SK-N-SH (cell line): ENCODE results near the gene TPH2. TPM values are rescaled to one million over a fixed set of nuclear protein-coding genes. Genes with fewer than 3 reads are reported as not detected.

ENCODE experiments used
- CTCF ChIA-PET: fragments of 300-600, 350-600 bp; formaldehyde crosslinking; extraction: SDS; loops from one replicate; lab custom pipeline; 2021; lab: Yijun Ruan, JAX
- POLR2A ChIA-PET: fragments of 350-600 bp; sonication (Branson Sonifier 250); formaldehyde crosslinking; extraction: SDS; loops from one replicate; lab custom pipeline; 2020; ENCODE audit warnings: antibody characterized with exemption, inconsistent platforms; lab: Yijun Ruan, JAX
- DNase-seq: peaks from one replicate; pipeline ENCODE4 v3.0.0; 2012
- H2AFZ ChIP-seq: fragments of 200-600 bp; sonication (generic); 2 replicates; pipeline ENCODE4 v1.8.1; 2016; ENCODE audit warnings: antibody characterized with exemption, mild to moderate bottlenecking, low read depth
- H3F3A ChIP-seq: fragments of 200-600 bp; sonication (generic); replicated peaks from 2 replicates; pipeline ENCODE3; 2016; ENCODE audit warnings: antibody characterized with exemption, mild to moderate bottlenecking; ENCODE audit not compliant: insufficient read depth
- H3K27ac ChIP-seq, 2 experiments: fragments of 200-500 bp in 1 of 2; fragments of 200-600 bp in 1 of 2; sonication (Bioruptor generic) in 1 of 2; sonication (generic), shearing (Covaris generic) in 1 of 2; 2 replicates each; pipeline versions ENCODE4 v1.5.1 to v1.6.1; 2014 to 2016; ENCODE audit warnings: low read depth in 2 of 2, inconsistent platforms in 1 of 2, low read length in 1 of 2, mild to moderate bottlenecking in 1 of 2, mixed read lengths in 1 of 2
- H3K27me3 ChIP-seq: fragments of 200-600 bp; sonication (generic), shearing (Covaris generic); 2 replicates; pipeline ENCODE4 v1.6.1; 2016; ENCODE audit warnings: mixed run types; ENCODE audit not compliant: insufficient read depth
- H3K36me3 ChIP-seq, 2 experiments: fragments of 200-500 bp in 1 of 2; fragments of 200-600 bp in 1 of 2; sonication (Bioruptor generic) in 1 of 2; sonication (generic) in 1 of 2; replicated peaks in 1 of 2; 2 replicates each; pipeline versions ENCODE3 to v1.5.1; 2014 to 2016; ENCODE audit warnings: low read length in 1 of 2, mild to moderate bottlenecking in 1 of 2; ENCODE audit not compliant: insufficient read depth in 2 of 2, control insufficient read depth in 1 of 2
- H3K4me1 ChIP-seq, 2 experiments: fragments of 200-500 bp in 1 of 2; fragments of 200-600 bp in 1 of 2; sonication (Bioruptor generic) in 1 of 2; sonication (generic), shearing (Covaris generic) in 1 of 2; 2 replicates each; pipeline versions ENCODE4 v1.5.1 to v1.6.1; 2014 to 2016; ENCODE audit warnings: low read depth in 1 of 2, low read length in 1 of 2, mixed run types in 1 of 2; ENCODE audit not compliant: insufficient read depth in 2 of 2, control insufficient read depth in 1 of 2
- H3K4me2 ChIP-seq: fragments of 200-600 bp; sonication (generic), shearing (Covaris generic); 2 replicates; pipeline ENCODE4 v1.6.1; 2017; ENCODE audit warnings: mixed run types
- H3K4me3 ChIP-seq, 2 experiments: fragments of 200-500 bp in 1 of 2; fragments of 200-600 bp in 1 of 2; sonication (Bioruptor generic) in 1 of 2; sonication (generic), shearing (Covaris generic) in 1 of 2; 2 replicates each; pipeline versions ENCODE4 v1.5.1 to v1.8.1; 2014 to 2016; ENCODE audit warnings: low read depth in 2 of 2, inconsistent platforms in 1 of 2, low read length in 1 of 2, mild to moderate bottlenecking in 1 of 2, mixed read lengths in 1 of 2, moderate library complexity in 1 of 2
- H3K79me2 ChIP-seq: fragments of 200-600 bp; sonication (generic); 2 replicates; pipeline ENCODE4 v1.8.1; 2017; ENCODE audit warnings: mild to moderate bottlenecking; ENCODE audit not compliant: insufficient read depth
- H3K9ac ChIP-seq: fragments of 200-600 bp; sonication (generic); 2 replicates; pipeline ENCODE4 v1.6.1; 2017; ENCODE audit warnings: mixed run types
- H3K9me2 ChIP-seq: fragments of 200-600 bp; sonication (generic); 2 replicates; pipeline ENCODE4 v1.6.1; 2017; ENCODE audit warnings: mixed run types
- H3K9me3 ChIP-seq: fragments of 200-600 bp; sonication (generic); 2 replicates; pipeline ENCODE4 v1.6.1; 2017; ENCODE audit warnings: mixed run types, mild to moderate bottlenecking, moderate library complexity
- H4K20me1 ChIP-seq: fragments of 200-600 bp; sonication (generic); 2 replicates; pipeline ENCODE4 v1.6.1; 2017; ENCODE audit warnings: mild to moderate bottlenecking, mixed run types; ENCODE audit not compliant: insufficient read depth
- CTCF ChIP-seq: fragments of 200-600 bp; sonication (generic); IDR thresholded peaks from 2 replicates; pipeline ENCODE4 v1.6.1; 2017; ENCODE audit warnings: antibody characterized with exemption, mild to moderate bottlenecking, moderate library complexity
- EP300 ChIP-seq, 2 experiments: IDR thresholded peaks; 2 replicates each; pipeline versions ENCODE4 v1.4.0 to v1.6.1; 2012; ENCODE audit warnings: borderline replicate concordance in 1 of 2, low read depth in 1 of 2, low read length in 1 of 2
- EZH2phosphoT487 ChIP-seq: fragments of 200-600 bp; sonication (generic); IDR thresholded peaks from 2 replicates; pipeline ENCODE4 v1.6.1; 2017; ENCODE audit warnings: low read depth, mixed run types, mild to moderate bottlenecking, antibody characterized with exemption, moderate library complexity, borderline replicate concordance
- FOSL2 ChIP-seq: IDR thresholded peaks from 2 replicates; pipeline ENCODE4 v1.4.0; 2012; ENCODE audit warnings: low read depth, mild to moderate bottlenecking, moderate library complexity, borderline replicate concordance
- FOXJ3 ChIP-seq: sonication (generic); formaldehyde crosslinking; IDR thresholded peaks from 2 replicates; pipeline ENCODE4 v1.5.1; 2020; ENCODE audit warnings: mild to moderate bottlenecking, missing genetic modification reagents
- FOXM1 ChIP-seq: IDR thresholded peaks from 2 replicates; pipeline ENCODE4 v1.4.0; 2012; ENCODE audit warnings: low read depth, mild to moderate bottlenecking
- MEF2A ChIP-seq: IDR thresholded peaks from 2 replicates; pipeline ENCODE4 v1.4.0; 2012; ENCODE audit warnings: low read depth, borderline replicate concordance
- RAD21 ChIP-seq: IDR thresholded peaks from 2 replicates; pipeline ENCODE4 v1.6.1; 2012; ENCODE audit warnings: mild to moderate bottlenecking, low read length
- RFX5 ChIP-seq: IDR thresholded peaks from 2 replicates; pipeline ENCODE4 v1.6.1; 2012; ENCODE audit warnings: mild to moderate bottlenecking, improper control_type of control experiment, low read length
- SIN3A ChIP-seq: IDR thresholded peaks from 2 replicates; pipeline ENCODE4 v1.6.1; 2012; ENCODE audit warnings: low read depth, mild to moderate bottlenecking, low read length, moderate library complexity, borderline replicate concordance
- TAF1 ChIP-seq: IDR thresholded peaks from 2 replicates; pipeline ENCODE4 v1.6.1; 2012; ENCODE audit warnings: low read depth, mild to moderate bottlenecking, low read length, moderate library complexity, borderline replicate concordance
- TCF12 ChIP-seq: IDR thresholded peaks from 2 replicates; pipeline ENCODE4 v1.4.0; 2012
- TEAD4 ChIP-seq: IDR thresholded peaks from 2 replicates; pipeline ENCODE4 v1.4.0; 2012; ENCODE audit warnings: mild to moderate bottlenecking, borderline replicate concordance; ENCODE audit not compliant: insufficient read depth
- WGBS: methylation state at CpG from one replicate; pipeline ENCODE4 v1.1.6; 2017; ENCODE audit warnings: low lambda C conversion rate; 5-methylcytosine and 5-hydroxymethylcytosine counted together
- polyA plus RNA-seq, 3 experiments: library from polyadenylated mRNA; depleted of rRNA; stranded (reverse); fragments of >200 nt; gene quantifications; 2 replicates each; pipeline ENCODE4 v1.2.3, GENCODE V29; 2012
- TF ChIP-seq, protein P1 (sequence below): IDR thresholded peaks from 2 replicates; pipeline ENCODE4 v1.6.1; 2012; ENCODE audit warnings: mild to moderate bottlenecking, low read depth, low read length, moderate library complexity
- TF ChIP-seq, protein P2 (sequence below): IDR thresholded peaks from 2 replicates; pipeline ENCODE4; 2012
- TF ChIP-seq, protein P3 (sequence below): IDR thresholded peaks from 2 replicates; pipeline ENCODE4 v1.4.0; 2012; ENCODE audit warnings: low read depth, borderline replicate concordance

The TPH2 gene
- polyA plus RNA-seq, 1 of the 3 experiments (the other 2 are of a cell fraction): not detected

DNA sequence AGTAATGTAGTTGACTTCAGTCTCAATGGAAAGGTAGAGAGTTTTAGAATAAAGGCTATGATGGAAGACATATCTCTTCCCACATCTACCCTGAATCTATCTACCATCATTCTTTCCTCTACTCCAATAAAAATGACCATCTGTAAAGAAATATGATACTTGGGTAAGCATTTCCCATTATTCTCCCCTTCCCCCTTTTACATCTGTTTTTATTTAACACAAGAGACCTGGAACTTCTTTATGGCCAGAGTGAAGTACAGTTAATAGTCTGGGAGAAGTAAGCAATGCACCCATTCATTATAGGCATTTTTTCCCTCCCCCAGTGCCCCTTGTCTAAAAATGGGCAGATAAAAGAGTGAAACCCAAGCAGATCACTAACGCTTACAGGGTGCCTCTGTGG is 6.5 kb downstream of the TPH2 start:
- no peak for TF ChIP-seq CTCF
- TF ChIP-seq TCF12: peak; percentile 54
- Histone ChIP-seq H3K4me1 (peaks cover 0 to 17% of the 10 kb centered on the region in 2 experiments; a peak in 2 of 4 replicates), H3K27me3 (no peaks in the 10 kb centered on the region), H3K4me2 (no peak overlapping the region), H4K20me1 (no peaks in the 10 kb centered on the region), H3K9me3 (no peaks in the 10 kb centered on the region), H3F3A (no peaks in the 10 kb centered on the region), H3K27ac (no peak overlapping the region), H3K4me3 (no peak overlapping the region), H3K36me3 (no peaks in the 10 kb centered on the region), H3K9me2 (no peaks in the 10 kb centered on the region), H2AFZ (no peak overlapping the region), H3K79me2 (no peaks in the 10 kb centered on the region), H3K9ac (no peak overlapping the region)
- POLR2A ChIA-PET: no interaction called here
- WGBS: 50% methylated on average over 1 of the region's 1 CpG
- CTCF ChIA-PET: no interaction called here
- DNase-seq: no peak

DNA sequence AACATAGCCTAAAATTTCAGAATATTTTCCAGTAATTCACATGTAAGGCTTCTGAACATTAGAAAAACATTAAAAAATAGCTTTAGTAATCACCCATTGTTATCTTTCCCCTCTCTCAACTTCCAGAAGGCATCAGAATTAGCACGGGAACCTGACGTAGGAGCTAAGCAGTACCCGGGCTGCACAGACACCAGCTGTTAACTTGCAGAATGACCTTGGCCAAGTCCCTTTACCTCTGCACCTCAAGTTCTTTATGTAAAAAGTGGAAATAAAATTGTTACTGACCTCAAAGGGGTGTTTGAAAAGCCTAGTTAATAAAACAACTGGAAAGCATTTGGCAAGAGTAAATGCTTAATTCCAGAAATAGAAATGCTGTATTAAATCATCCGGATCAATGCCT is 7.2 kb downstream of the TPH2 start:
- H2AFZ ChIP-seq: no peak overlapping the region
- DNase-seq: no peak
- WGBS: 70% methylated on average over 4 of the region's 4 CpGs
- no peaks in the 10 kb centered on the region for H4K20me1 ChIP-seq
- H3K27ac ChIP-seq: no peak overlapping the region
- CTCF ChIA-PET: no interaction called here
- no peak overlapping the region for H3K4me2 ChIP-seq
- no peak overlapping the region for H3K9ac ChIP-seq
- POLR2A ChIA-PET: no interaction called here
- H3K27me3 ChIP-seq: no peaks in the 10 kb centered on the region
- no peaks in the 10 kb centered on the region for H3K9me2 ChIP-seq
- no peaks in the 10 kb centered on the region for H3K9me3 ChIP-seq
- H3K4me3 ChIP-seq: no peak overlapping the region
- H3K4me1 ChIP-seq: peaks cover 0 to 17% of the 10 kb centered on the region in 2 experiments; a peak in 2 of 4 replicates
- H3K36me3 ChIP-seq: no peaks in the 10 kb centered on the region
- no peaks in the 10 kb centered on the region for H3F3A ChIP-seq
- no peaks in the 10 kb centered on the region for H3K79me2 ChIP-seq
- TF ChIP-seq TEAD4 (no peak), FOXJ3 (no peak), MEF2A (no peak), EZH2phosphoT487 (no peak), TCF12 (no peak), SIN3A (no peak), EP300 (IDR thresholded peaks at IDR 0.05; ENCODE audit: borderline replicate concordance in 1 of 2, low read depth in 1 of 2, low read length in 1 of 2) (no peak), FOSL2 (no peak), RAD21 (no peak), CTCF (no peak), FOXM1 (no peak), RFX5 (no peak), TAF1 (no peak)
- TF ChIP-seq, protein P1, sequence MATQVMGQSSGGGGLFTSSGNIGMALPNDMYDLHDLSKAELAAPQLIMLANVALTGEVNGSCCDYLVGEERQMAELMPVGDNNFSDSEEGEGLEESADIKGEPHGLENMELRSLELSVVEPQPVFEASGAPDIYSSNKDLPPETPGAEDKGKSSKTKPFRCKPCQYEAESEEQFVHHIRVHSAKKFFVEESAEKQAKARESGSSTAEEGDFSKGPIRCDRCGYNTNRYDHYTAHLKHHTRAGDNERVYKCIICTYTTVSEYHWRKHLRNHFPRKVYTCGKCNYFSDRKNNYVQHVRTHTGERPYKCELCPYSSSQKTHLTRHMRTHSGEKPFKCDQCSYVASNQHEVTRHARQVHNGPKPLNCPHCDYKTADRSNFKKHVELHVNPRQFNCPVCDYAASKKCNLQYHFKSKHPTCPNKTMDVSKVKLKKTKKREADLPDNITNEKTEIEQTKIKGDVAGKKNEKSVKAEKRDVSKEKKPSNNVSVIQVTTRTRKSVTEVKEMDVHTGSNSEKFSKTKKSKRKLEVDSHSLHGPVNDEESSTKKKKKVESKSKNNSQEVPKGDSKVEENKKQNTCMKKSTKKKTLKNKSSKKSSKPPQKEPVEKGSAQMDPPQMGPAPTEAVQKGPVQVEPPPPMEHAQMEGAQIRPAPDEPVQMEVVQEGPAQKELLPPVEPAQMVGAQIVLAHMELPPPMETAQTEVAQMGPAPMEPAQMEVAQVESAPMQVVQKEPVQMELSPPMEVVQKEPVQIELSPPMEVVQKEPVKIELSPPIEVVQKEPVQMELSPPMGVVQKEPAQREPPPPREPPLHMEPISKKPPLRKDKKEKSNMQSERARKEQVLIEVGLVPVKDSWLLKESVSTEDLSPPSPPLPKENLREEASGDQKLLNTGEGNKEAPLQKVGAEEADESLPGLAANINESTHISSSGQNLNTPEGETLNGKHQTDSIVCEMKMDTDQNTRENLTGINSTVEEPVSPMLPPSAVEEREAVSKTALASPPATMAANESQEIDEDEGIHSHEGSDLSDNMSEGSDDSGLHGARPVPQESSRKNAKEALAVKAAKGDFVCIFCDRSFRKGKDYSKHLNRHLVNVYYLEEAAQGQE: no peak
- TF ChIP-seq, protein P2, sequence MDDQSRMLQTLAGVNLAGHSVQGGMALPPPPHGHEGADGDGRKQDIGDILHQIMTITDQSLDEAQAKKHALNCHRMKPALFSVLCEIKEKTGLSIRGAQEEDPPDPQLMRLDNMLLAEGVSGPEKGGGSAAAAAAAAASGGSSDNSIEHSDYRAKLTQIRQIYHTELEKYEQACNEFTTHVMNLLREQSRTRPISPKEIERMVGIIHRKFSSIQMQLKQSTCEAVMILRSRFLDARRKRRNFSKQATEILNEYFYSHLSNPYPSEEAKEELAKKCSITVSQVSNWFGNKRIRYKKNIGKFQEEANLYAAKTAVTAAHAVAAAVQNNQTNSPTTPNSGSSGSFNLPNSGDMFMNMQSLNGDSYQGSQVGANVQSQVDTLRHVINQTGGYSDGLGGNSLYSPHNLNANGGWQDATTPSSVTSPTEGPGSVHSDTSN: no peak
- TF ChIP-seq, protein P3, sequence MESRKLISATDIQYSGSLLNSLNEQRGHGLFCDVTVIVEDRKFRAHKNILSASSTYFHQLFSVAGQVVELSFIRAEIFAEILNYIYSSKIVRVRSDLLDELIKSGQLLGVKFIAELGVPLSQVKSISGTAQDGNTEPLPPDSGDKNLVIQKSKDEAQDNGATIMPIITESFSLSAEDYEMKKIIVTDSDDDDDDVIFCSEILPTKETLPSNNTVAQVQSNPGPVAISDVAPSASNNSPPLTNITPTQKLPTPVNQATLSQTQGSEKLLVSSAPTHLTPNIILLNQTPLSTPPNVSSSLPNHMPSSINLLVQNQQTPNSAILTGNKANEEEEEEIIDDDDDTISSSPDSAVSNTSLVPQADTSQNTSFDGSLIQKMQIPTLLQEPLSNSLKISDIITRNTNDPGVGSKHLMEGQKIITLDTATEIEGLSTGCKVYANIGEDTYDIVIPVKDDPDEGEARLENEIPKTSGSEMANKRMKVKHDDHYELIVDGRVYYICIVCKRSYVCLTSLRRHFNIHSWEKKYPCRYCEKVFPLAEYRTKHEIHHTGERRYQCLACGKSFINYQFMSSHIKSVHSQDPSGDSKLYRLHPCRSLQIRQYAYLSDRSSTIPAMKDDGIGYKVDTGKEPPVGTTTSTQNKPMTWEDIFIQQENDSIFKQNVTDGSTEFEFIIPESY: no peak
